GM18511 (cell line): Measurements from ENCODE around the gene GBA2.

Experiments used
- ATAC-seq: cut with Tn5 transposase; IDR thresholded peaks from one replicate; pipeline ENCODE4 v1.9.1; 2021; ENCODE audit warnings: mild to moderate bottlenecking, moderate library complexity; ENCODE audit not compliant: unreplicated experiment

Gene GBA2

DNA sequence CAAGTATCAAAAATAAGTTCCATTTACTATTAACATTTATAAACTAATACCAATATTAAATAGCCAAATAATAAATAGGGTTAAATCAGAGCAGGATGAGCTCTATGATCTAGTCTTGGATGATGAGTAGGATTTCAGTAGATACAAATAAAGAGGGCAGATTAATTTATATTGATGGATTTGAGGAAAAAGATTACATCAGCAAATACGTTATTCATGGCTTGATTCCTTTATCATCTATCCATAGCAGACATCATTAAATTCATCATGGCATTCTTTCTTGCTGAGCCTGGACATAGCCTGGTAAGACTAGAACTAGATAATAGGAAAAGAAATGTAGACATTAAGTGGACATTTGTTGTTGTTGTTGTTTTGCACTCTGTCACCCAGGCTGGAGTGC lies 18.4 kb upstream of the GBA2 start:
- ATAC-seq = no peak

DNA sequence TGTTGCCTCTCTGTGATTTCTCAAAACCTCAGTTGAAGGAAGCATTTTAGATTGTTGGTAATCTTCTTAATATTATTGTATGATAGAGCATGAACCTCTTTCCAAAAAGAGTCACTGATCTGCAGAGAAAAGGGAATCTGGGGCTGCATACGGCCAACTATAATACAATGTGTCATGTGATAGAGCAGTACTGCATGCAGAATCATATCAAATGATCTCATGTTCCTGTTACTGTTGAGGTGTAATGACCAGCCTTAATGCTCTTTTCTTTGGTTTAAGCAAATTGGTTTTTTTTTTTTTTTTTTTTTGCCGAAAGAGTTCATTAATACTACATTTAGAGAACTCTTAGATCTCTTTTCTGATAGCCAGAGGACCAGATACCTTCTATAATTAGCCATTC lies 18.0 kb upstream of the GBA2 start:
- no peak for ATAC-seq

DNA sequence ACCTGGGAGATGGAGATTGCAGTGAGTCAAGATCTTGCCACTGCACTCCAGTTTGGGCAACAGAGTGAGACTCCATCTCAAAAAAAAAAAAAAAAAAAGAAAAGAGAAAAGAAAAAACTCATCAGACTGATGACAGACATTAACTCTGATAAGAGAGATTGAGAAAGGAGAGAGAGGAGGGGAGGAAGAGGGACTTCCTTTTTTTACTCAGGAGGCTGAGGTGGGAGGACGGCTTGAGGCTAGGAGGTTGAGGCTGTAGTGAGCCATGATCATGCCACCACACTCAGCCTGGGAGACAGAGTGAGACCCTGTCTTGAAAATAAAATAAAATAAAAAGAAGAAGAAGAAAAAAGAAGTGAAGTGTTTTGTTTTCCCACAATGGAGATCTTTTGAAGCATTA lies 14.8 kb upstream of the GBA2 start:
- ATAC-seq = no peak

DNA sequence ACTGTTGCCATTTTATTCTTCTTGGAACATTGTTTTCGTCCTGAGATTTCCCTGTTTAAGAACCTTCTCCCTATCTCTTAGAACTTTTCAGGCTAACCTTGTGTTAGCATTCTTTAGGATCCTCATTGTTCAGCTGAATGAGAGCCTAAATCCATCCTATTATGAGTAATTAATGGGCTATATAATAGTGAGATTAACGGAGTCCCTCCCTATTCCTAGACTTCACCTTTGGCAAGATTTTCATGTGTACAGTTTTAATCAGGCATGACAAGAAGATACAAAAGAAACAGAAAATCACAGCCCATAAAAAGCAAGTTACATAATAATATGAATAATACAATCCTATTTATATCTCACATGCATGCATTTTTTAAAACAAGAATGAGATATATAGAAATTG lies 14.2 kb upstream of the GBA2 start:
- ATAC-seq = no peak

DNA sequence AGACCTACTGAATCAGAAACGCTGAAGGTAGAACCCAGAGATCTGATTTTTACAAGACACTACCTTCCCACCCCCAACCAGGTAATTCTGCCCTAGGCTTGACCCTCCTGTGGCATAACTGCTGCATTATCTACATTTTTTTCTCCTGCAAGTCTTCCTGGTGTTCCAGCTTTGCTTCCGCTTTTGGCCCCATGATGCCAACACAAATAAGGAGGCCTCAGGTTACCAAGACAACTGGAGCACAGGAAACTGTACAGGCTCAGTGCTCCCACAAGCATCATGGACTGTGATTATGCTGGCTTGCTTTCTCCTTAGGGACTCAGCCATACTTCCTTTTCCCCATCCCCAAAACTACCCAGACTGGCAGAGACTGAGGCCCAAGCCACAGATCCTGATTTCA lies 11.6 kb upstream of the GBA2 start:
- ATAC-seq = no peak

DNA sequence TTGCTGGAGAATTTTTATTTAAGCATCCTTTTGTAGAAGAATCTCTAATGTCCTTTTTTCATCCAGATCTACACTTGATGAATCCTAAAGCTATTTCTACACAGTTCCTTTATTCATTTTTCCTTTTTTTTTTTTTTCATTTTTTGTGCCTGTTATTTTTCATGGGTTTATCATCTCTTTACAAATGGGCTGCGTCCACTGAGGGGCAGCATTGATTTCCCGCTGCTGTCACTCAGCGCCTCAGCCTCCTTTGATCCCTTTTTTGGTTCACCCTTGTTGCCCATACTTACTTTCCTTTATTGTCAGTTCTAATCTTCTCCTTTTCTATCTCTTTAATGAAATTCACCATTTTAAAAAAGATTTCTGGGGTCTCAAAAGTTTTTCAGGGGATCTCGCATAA lies 10.8 kb upstream of the GBA2 start:
- ATAC-seq = no peak

DNA sequence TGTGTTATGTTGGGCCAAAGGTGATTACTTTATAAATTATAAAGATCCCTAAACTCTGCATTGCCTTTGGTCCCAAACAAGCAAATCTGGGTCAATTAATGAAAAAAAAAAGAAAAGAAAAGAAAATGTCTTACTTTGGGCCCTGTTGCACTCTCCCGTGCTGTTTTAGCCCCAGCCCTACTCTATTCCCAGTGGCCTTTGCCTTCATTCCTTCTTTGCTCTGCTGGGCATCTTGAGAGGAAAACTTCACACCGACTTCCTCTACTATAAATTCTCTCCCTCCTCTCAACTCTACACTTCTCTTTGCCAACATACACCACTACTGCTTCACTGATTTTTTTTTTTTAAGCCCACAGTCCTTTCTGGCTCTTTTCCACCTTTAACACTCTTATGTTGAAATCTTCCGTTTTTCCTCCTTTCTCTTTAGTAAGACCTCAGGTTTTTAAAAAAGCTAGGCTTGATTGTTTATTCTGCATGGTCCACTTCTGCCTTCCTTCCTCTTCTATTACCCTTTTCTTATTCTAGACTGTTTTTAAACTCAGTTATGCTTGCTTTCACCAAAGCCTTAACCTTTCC lies 9.5 kb upstream of the GBA2 start:
- ATAC-seq = no peak

DNA sequence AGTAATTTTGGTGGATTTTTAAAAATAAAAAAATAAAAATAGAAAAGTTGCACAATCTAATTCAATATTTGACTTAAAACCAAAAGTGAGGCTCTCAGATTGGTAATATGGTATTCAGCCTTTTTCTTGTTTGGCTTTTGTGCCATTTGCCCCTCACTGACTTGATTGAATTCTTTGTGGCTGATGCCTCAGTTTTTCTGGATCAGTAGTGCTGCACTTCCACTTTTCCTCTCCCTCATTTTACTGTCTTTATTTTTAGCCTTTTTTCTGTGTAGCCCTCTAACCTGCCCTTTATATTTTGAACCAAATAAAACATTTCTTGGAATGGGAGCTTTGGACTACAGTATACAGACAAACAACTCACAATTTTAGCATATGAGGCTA lies 8.9 kb upstream of the GBA2 start:
- no peak for ATAC-seq

DNA sequence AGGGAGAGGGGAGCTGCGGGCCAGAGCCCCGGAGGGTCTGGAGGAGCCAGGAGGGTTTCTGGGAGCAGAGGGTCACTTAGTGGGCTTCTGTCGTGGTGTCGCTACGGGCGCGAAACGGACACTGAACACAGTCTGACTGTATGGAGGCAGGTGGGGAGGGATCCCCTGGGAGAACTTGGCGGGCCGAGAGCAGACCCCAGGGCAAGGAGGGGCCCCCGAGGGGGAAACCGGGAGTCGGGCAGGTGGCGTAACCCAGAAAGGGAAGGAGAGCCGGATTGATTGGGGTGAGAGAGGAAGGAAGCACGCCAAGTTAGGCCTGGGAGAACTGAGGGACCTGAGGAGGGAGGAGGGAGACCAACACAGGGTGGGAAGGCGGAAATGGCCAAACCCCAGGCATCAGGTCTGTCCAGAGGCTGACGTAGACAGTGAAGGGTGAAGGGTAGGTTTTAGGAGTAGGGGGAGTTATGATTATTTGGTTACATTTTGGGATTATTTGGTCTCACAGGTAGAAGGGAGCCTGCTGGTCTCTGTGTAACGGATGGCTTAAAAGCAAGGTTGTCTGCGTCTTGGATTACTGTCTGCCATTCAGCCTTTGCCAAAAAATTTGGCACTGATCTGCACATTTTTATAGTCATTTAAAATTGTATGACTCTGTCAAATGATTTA lies 8.3 kb upstream of the GBA2 start:
- peak; percentile 54 for ATAC-seq

DNA sequence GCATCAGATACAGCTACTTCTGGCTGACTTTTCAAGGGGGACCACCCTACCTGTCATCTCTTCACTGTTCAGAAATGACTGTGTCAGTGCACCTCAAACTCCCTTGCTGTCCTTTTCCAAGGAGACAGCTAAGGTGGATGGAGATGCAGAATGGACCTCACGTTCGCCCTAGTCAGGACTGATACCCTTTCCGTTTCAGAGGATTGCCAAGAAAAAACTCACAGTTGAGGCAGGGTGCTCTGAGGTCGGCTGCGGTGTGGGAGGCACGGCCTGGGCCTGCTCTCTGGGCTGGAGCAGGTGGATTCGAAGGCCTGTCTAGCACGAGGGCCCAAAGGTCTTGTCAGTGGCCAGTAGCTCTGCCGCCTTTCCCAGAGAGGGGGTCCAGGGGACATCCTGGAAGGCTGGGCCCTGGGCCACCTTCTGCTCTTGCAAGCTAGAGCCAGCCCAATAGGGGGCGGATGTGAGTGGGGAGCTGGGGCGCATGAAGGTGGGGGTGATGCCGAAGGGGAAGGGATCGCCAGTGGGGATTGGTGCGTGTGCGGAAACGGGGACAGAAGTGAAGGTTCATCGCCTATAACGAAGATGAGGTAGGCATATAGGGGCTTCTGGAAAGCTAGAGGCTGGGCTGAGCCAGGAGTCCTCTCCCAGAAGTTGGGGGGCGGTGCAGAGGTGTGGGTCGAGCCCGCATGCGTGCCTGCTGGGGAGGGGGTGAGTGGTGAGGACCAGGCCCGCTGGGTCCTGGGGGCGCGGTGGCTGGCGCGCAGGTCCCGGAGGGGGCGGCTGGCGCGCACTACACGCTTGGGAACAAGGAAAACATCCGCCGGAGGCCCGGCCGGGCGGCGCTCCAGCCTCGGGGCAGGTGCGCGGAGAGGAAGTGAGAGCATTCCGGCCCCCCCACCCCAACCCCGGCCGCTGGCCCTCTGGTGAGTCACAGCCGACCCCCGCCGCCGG lies 7.5 kb upstream of the GBA2 start:
- peak; percentile 73 for ATAC-seq

DNA sequence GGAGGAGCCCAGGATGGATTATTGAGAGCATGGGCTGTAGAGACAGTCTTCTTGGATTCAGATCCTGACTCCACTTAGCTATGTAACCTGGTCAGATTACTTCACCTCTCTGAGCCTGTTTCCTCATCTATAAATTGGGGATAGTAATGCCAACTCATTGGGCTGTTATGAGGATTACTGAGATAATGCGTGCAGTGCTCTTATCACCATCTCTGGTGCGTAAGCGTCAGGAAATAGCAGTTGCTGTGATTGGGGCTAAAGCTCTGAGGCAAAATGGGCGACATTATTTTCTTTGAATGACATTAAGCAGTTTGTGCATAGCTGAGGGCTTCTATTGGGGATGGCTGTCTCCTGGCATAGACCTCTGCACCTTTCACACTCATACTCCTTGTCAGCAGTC lies 6.0 kb upstream of the GBA2 start:
- ATAC-seq = no peak

DNA sequence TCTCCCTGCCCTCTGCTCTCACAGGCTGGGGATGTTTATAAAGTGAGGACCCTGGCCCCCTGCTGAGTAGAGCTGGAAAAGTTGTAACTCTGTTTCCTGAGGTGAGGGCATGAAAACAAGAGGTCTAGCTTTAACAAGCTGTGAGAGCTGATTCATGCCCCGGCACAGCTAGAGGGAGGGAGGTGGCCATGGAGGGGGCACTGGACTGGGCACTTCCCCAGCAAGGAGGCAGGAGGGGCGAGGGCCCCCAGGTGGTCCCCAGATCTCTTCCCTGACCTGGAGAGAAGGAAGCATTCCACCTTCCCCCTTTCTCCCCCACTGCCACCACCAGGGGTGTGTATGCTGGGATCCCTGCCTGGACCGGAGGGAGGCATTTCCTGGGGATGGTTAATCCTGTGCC lies 5.2 kb upstream of the GBA2 start, which contains the start of gene MSMP:
MSMP (minus strand) TSS at position 13 of the 400 bp plus-strand sequence. CDS start 147 bp downstream, outside the sequence.
- ATAC-seq = no peak

DNA sequence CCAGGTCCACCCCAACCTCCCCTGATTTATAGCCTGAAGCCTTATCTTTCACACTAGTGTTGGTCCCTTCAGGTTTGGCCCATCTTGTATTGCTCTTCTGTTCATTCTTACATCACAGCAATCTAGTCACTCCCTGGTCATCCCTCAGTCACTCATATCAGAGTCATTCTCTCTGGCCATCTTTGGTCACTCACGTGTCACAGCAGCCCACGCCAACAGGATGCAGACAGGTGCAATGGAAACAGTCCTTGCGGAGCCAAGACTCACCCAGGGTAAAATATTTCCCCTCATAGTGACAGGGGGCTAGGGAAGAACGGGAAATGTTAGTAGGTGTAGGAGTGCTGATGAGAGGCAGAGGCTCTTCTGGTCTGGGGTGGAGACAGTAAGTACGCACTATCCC lies 4.4 kb upstream of the GBA2 start:
- ATAC-seq = no peak

DNA sequence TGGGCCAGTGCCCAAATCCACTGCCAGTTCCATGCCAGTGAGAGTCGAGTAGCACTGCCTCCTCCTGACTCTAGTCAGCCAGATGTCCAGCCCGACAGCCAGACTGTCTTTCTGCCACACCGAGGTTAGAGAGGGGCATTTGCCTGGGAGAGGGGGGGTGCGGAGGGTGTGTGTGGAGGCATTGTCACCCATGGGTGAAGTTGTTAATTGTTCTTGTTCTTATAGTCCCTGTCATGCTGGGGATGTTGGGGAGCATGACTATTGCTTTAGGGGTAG lies 1.2 kb upstream of the GBA2 start:
- no peak for ATAC-seq

DNA sequence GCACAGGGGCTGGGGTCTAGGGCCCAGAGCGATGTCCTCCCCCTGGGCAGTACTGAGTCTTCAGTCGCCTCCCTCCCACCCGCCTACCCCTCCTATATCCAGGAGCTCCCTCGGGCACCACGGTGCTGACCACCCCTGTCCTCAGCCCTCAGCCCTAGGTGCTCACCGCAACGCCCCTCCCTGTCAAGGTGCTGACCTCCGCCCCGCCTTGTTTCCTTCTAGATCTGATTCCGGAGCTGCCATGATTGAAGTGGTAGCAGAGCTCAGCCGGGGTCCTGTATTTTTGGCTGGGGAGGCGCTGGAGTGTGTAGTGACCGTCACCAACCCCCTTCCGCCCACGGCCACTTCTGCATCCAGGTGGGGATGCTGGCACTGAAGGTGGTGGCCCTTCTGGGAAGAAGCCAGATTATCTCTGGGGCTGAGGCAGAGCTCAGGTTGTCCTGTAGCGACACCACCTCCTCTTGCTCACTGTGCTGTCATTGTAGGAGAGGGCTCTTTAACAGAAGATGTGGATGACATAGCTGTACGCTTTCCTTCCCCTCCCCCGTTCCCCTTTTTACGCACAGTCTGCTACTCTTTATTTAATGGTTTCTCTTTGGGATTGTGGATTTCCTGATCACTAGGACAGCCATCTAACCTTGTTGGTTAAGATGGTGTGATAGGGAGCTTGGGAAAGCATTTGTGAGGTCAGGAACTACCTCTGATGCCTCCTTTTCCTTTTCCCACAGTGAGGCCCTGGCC lies 657 bp upstream of the GBA2 start:
- peak; percentile 55 for ATAC-seq

DNA sequence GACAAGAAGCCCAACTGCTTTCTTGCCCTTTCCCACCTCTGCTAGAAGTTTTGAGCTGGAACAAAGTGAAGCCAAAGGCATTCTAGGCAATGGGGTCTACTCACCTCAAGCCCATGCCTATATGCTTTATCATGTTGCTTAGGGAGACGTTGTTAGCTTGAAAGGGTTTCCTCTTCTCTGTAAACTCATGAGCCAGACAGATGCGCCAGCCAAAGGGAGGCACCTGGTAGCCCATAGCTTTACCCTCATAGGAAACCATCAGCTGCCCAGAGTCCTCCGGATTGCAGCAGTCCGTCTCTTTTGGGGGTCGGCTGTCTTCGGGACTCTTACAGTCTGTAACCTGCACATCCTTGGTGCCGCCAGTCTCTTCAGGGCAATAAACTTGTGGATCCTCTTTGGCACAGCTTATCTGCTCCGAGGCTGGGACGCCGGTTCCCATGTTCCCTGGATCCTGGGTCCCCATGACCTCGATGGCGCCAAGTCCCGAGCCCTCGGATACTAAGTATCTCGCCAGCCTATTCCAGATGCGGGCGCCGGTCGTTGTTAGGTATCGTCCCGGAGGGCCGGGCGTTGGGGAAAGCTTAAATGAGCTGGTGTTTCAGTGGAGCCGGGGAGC lies 678 bp downstream of the GBA2 start:
- ATAC-seq = no peak

DNA sequence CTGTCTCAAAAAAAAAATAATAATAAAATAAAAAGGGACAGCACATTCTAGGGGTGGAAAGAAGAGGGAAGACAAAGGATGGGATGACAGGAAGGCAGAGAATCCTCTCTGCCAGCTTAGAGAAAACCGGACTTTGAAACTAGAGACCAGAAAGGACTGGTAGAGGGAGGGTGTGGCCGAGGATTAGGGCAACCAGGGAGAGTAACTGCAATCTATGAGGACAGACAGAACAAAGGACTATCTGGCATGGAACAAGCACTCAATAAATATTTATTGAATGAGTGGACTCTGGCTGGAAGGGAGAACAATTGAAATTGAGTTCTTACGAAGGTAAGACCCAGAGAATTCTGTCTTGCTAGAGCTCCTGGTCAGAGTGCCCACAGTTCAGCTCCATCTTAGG lies 2.4 kb downstream of the GBA2 start:
- ATAC-seq = no peak

DNA sequence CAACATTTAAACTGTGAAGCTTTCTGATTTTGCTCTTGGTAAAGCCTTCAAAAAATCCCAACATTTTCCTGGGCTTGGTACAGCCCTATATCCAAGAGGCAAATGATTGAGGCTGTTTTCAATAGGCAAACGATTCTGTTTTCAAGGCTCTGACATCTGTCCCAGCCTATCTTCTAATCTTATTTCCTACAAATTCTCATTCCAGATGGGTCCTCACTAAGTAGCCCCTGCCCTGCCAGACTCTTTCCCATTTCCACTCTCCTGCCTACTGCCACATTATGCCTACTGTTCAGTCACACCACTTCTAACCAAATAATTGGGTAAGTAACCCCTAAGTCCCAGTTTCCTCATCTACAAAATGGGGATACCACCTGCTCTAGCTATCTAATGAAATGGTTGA lies 3.5 kb downstream of the GBA2 start:
- ATAC-seq = no peak

DNA sequence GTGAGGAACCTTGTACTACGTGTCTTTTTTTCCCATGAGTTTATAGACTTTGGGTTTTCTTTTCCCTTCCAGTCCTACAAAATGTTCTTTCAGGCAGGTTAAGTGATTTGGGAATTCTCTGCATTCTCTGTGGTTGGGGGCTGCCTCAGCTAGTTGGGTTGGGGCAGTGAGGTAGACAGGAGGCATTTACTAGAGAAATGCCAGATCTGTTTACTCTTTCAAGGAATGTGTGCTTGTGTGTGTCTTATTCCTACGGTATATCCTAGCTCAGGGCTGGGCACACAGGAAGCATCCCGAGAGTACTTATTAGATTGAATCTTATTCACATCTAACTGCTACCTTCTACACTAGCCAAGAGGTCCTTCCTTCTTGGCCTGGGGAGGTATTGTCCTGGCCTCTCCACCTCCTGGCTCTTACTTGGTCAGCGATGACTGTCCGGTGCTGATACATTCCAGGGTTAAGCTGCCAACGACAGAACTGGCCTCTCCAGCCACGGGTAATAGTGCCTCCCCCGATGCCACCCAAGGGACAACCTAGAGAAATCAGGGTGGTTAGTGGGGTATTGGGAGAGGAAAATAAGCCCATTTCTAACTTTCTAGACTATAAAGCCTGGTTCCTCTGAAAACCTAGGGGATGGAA lies 5.0 kb downstream of the GBA2 start:
- no peak for ATAC-seq

DNA sequence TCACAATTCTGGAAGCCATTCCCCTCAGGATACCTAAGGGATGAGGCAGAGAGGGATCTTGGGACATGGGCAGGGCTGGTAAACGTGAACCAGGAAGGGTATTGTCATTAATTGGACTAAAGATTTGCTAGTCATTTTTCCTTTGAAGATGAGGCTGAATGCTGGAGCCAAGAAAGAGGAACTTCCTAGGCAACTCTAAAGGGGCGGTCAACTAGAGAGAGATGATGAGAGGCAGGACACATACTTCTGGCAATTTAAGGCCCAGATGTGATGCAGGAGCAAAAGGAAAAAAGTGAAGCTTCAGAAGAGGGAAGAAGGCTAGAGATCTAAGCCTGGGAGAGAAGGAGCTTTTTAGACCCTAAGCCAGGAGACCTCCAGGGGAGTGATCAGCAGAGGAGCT lies 5.6 kb downstream of the GBA2 start:
- ATAC-seq = no peak

DNA sequence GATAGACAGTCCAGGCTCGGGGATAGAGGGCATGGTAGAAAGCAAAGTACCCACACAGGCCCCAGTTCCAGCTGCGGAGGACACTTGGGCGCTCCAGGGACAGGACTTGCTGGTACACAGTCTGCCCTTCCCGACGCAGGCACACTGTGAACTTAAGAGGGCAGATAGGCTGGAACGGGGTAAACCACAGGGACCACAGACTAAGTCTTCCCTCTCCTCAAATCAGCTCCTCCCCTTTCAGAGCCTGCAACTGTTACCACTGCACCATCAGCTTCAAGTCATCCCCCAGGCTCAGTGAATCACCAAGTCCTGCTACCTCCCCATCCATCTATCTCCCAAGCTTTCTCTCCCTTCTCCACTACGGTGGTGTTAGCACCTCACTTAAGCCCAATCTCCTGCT lies 7.3 kb downstream of the GBA2 start:
- ATAC-seq = no peak
